GM10248 (cell line): ENCODE results near the gene CCER1.

Experiments used
- CTCF ChIA-PET: fragments of 300-600 bp; sonication (Branson Sonifier 250); formaldehyde crosslinking; extraction: SDS; loops from one replicate; lab custom pipeline; 2021; ENCODE audit warnings: antibody characterized with exemption; lab: Yijun Ruan, JAX
- POLR2A ChIA-PET: fragments of 350-650 bp; sonication (Branson Sonifier 250); formaldehyde crosslinking; extraction: SDS; loops from one replicate; lab custom pipeline; 2020; ENCODE audit warnings: antibody characterized with exemption; lab: Yijun Ruan, JAX
- DNase-seq: peaks from one replicate; pipeline ENCODE4 v3.0.0; 2012; ENCODE audit errors: extremely low spot score
- TF ChIP-seq, protein P1 (sequence below): IDR thresholded peaks from 2 replicates; pipeline ENCODE4 v1.5.1; 2012; ENCODE audit warnings: mild to moderate bottlenecking, low read depth; ENCODE audit errors: extremely low read depth, missing control alignments, control extremely low read depth

The CCER1 gene

DNA sequence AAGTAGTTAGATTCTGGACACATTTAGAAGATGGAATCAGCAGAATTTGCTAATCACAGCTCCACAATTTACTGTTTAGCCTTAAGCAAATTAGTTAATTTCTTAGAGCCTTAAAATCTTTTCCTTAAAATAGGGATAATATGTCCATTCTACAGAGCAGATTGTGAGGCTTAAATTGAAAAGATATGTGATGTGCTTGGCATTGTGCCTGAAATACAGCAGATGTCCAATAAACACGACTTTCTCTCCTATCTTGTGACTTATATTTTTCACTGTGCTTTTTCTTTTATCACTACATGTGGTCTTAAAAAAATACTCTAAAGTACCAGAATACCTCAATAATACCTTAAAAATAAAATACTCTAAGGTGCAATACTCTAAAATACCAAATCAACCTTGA, 30.6 kb downstream of the CCER1 start:
- POLR2A ChIA-PET, result no interaction called here
- CTCF ChIA-PET, result interaction anchor here (0.9 kb wide), 1 partner anchor 9 kb away, joined by 3 read pairs; no protein-coding TSS in a partner anchor
- no peak for DNase-seq

DNA sequence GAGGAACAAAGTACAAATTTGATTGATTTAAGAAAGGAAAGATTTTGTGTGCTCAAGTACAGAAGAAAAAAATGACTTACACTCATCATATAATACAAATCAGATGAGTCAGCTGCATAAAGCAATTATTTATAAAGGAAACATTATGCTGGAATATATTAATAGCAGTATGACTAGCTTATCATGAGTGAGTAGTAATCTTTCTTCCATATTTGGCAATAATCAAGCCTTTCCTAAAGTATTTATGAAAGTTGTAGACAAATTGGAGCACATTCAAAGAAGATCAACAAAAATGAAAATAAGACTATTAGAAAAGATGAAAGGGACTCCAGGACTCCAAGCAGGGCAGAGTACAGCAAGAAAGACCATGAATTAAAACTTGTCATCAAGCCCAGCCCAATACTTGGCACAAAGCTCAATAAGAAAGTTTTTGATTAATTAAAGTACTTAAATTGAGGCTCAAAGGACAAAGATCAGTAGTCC, 32.8 kb downstream of the CCER1 start:
- TF ChIP-seq, protein P1, sequence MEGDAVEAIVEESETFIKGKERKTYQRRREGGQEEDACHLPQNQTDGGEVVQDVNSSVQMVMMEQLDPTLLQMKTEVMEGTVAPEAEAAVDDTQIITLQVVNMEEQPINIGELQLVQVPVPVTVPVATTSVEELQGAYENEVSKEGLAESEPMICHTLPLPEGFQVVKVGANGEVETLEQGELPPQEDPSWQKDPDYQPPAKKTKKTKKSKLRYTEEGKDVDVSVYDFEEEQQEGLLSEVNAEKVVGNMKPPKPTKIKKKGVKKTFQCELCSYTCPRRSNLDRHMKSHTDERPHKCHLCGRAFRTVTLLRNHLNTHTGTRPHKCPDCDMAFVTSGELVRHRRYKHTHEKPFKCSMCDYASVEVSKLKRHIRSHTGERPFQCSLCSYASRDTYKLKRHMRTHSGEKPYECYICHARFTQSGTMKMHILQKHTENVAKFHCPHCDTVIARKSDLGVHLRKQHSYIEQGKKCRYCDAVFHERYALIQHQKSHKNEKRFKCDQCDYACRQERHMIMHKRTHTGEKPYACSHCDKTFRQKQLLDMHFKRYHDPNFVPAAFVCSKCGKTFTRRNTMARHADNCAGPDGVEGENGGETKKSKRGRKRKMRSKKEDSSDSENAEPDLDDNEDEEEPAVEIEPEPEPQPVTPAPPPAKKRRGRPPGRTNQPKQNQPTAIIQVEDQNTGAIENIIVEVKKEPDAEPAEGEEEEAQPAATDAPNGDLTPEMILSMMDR, result no peak
- POLR2A ChIA-PET, result no interaction called here
- CTCF ChIA-PET, result interaction anchor here (1.0 to 1.7 kb wide), 2 partner anchors 10 to 14 kb away, joined by 4 read pairs; no protein-coding TSS in a partner anchor
- no peak for DNase-seq

More for the DNA sequence above, 30.6 kb downstream of the CCER1 start:
- TF ChIP-seq, protein P1, result no peak

DNA sequence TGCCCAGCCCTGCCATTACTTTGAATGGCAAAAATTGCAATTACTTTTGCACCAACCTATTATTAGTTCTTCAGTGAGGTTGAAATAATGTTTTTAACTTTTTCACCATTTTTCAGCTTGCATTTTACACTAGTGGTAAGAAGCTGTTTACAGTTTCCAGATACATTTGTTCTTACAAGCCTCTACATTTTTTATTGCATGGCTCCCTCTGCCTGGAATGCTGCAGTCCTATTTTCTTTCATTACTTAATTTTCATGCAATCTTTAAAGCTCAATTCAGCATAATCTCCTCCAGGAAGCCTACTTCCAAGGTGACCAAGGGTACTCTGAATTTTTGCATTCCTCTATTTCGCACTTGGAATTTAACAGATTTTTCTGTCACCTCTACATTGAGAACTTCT, 33.4 kb downstream of the CCER1 start:
- ChIA-PET CTCF (interaction anchor here (1.0 kb wide), 1 partner anchor 15 kb away, joined by 4 read pairs; no protein-coding TSS in a partner anchor), POLR2A (no interaction called here)
- TF ChIP-seq, protein P1, result no peak
- DNase-seq, result no peak

DNA sequence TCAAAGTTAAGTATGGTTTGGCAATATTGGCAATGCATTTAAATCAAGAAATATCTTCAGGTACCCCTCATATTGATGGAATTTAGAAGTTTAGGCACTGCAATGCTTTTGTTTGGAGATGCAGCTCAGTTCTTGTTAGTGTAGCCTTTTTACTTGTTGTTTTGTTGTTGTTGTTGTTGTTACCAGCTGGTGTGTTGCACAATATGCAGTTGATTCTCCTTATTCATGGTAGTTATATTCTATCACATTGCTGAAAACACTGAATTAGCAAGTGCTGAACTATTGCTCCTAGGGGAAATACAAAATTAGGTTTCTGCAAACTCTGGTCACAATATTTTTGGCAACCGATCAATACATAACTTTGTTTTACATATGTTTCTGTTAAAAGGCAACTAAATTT, 34.8 kb downstream of the CCER1 start:
- no peak for DNase-seq
- ChIA-PET POLR2A (no interaction called here), CTCF (no interaction called here)
- TF ChIP-seq, protein P1, result no peak

DNA sequence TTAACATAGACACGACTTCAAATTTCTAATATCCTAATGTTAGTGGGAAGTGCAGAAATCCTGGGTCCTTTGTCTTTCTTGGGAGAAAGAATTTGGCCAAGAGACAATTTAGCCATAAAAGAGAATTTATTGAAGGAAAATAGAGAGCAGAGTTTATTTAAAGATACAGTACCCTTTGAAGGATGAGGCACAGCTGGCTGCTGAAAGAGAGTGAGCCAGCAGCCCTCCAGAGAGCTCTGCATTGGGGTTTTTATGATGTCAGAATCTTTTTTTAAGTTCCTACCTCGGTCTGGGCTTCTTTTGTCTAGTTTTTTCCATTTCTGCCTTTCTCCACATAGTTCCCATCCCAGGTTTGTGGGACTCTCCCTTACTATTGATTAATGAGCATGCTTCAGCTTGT, 37.5 kb downstream of the CCER1 start:
- TF ChIP-seq, protein P1, result no peak
- ChIA-PET CTCF (interaction anchor here (0.9 kb wide), 1 partner anchor 8 kb away, joined by 3 read pairs; no protein-coding TSS in a partner anchor), POLR2A (no interaction called here)
- DNase-seq, result no peak

DNA sequence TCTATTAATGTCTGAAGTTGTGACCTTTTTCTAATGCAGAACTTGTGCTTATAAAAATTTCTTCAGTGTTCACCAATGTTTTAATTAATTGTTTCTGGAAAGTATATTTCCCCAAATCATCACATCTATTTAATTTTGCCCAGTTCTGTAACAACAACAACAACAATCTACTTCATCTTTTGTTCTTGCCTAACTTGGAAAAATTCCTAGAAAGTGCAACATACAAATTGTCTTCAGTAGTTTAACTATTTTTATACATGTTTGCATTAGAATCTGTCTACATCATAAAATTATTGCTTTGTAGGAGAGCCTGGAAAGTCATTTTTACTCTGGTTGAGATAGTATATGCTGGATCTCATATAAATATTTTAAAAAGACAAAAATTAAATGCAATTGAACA, 38.5 kb downstream of the CCER1 start:
- ChIA-PET POLR2A (no interaction called here), CTCF (no interaction called here)
- no peak for DNase-seq
- TF ChIP-seq, protein P1, result no peak
